ENCODE results near the gene TLK2.
"Not testable (repeated sequence)": the region's sequence is repeated elsewhere in the genome, so short reads cannot be mapped to it uniquely, and the experiment has no call there.

DNA sequence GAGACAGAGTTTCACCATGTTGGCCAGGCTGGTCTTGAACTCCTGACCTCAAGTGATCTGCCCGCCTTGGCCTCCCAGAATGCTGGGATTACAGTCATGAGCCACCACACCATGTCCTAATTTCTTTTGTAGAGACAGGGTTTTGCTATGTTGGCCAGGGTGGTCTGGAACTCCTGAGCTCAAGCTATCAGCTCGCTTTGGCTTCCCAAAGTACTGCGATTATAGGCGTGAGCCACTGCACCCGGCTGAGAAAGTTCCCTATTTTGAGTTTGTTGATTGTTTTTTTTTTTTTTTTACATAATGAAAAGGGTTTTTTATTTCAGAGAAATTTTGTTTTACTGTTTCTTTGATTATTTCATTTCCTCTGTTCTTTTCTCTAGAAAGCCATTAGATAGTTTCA lies 67.4 kb downstream of the TLK2 start:
- not testable (repeated sequence) for TF ChIP-seq YY1 (IDR thresholded peaks at IDR 0.05; ENCODE audit: low read depth); RFX5 (IDR thresholded peaks at IDR 0.05; ENCODE audit: low read length); TAF1 (IDR thresholded peaks at IDR 0.05; ENCODE audit: borderline replicate concordance, low read depth, low read length); RCOR1 (IDR thresholded peaks at IDR 0.05; ENCODE audit: low read length); SIN3A (IDR thresholded peaks at IDR 0.05; ENCODE audit: borderline replicate concordance, low read depth, low read length)
- TF ChIP-seq, protein P1, sequence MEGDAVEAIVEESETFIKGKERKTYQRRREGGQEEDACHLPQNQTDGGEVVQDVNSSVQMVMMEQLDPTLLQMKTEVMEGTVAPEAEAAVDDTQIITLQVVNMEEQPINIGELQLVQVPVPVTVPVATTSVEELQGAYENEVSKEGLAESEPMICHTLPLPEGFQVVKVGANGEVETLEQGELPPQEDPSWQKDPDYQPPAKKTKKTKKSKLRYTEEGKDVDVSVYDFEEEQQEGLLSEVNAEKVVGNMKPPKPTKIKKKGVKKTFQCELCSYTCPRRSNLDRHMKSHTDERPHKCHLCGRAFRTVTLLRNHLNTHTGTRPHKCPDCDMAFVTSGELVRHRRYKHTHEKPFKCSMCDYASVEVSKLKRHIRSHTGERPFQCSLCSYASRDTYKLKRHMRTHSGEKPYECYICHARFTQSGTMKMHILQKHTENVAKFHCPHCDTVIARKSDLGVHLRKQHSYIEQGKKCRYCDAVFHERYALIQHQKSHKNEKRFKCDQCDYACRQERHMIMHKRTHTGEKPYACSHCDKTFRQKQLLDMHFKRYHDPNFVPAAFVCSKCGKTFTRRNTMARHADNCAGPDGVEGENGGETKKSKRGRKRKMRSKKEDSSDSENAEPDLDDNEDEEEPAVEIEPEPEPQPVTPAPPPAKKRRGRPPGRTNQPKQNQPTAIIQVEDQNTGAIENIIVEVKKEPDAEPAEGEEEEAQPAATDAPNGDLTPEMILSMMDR (IDR thresholded peaks at IDR 0.05) = not testable (repeated sequence)

Data from SK-N-SH (cell line).